Calu3 (cell line): ENCODE data around the gene OPCML. TPM values are rescaled to one million over a fixed set of nuclear protein-coding genes. Genes with fewer than 3 reads are reported as not detected.

Experiments
- BruUV-seq: library from RNA; stranded (reverse); fragments of 400-500 nt; replicated peaks from 2 replicates; lab custom pipeline; 2021; lab: Mats Ljungman, UMichigan
- CTCF ChIA-PET: fragments of 300-600 bp; sonication (Branson Sonifier 250); formaldehyde crosslinking; loops from one replicate; lab custom pipeline; 2022; ENCODE audit warnings: antibody characterized with exemption; lab: Charles Lee
- DNase-seq: peaks from one replicate; pipeline ENCODE4 v3.0.0; 2022
- H3K27ac Mint-ChIP-seq: one replicate; pipeline ENCODE4 v1.8.0; 2022; ENCODE audit warnings: mixed read lengths; ENCODE audit not compliant: unreplicated experiment
- H3K27me3 Mint-ChIP-seq: one replicate; pipeline ENCODE4 v1.8.0; 2022; ENCODE audit warnings: mixed read lengths; ENCODE audit not compliant: unreplicated experiment
- H3K36me3 Mint-ChIP-seq: one replicate; pipeline ENCODE4 v1.8.0; 2022; ENCODE audit warnings: mild to moderate bottlenecking, moderate library complexity, mixed read lengths; ENCODE audit not compliant: insufficient read depth, unreplicated experiment
- H3K4me1 Mint-ChIP-seq: one replicate; pipeline ENCODE4 v1.8.0; 2022; ENCODE audit warnings: mild to moderate bottlenecking, low read depth, mixed read lengths; ENCODE audit not compliant: unreplicated experiment
- H3K4me3 Mint-ChIP-seq: one replicate; pipeline ENCODE4 v1.8.0; 2022; ENCODE audit warnings: mild to moderate bottlenecking, low read depth, moderate library complexity, mixed read lengths; ENCODE audit not compliant: unreplicated experiment
- H3K9me3 Mint-ChIP-seq: one replicate; pipeline ENCODE4 v1.8.0; 2022; ENCODE audit warnings: low read depth, mixed read lengths; ENCODE audit not compliant: unreplicated experiment
- CTCF ChIP-seq: fragments of 200-600 bp; IDR thresholded peaks from one replicate; pipeline ENCODE4 v1.8.0; 2022; ENCODE audit warnings: antibody characterized with exemption; ENCODE audit not compliant: unreplicated experiment
- intact Hi-C: fragments of 100-400 bp; cut with micrococcal nuclease; formaldehyde crosslinking; loops from one replicate; pipeline ENCODE4 v1.10.0; 2022; ENCODE audit not compliant: unreplicated experiment
- total RNA-seq: library from RNA; stranded (reverse); gene quantifications from 2 replicates; pipeline ENCODE4 v1.2.3, GENCODE V29; 2022

Gene OPCML
- total RNA-seq, 1 experiment from 2014 or later: not detected

GRCh38 chr11:133337951-133338418 is 194.3 kb downstream of the OPCML start:
- Mint-ChIP-seq H3K36me3 (no peaks in the 10 kb centered on the region), H3K4me3 (no peak overlapping the region), H3K27ac (no peak overlapping the region), H3K4me1 (no peaks in the 10 kb centered on the region), H3K9me3 (peaks cover 11% of the 10 kb centered on the region), H3K27me3 (no peaks in the 10 kb centered on the region)
- no peak for DNase-seq
- CTCF ChIA-PET: no interaction called here
- no TSS peak for BruUV-seq
- intact Hi-C loops: no loop called here
- no peak for TF ChIP-seq CTCF

- no peak for DNase-seq
- Mint-ChIP-seq H3K9me3 (peaks cover 9% of the 10 kb centered on the region), H3K27ac (no peak overlapping the region), H3K36me3 (no peaks in the 10 kb centered on the region), H3K4me3 (no peak overlapping the region), H3K27me3 (no peaks in the 10 kb centered on the region), H3K4me1 (no peaks in the 10 kb centered on the region)
- BruUV-seq: no TSS peak
- CTCF ChIA-PET: no interaction called here
- no peak for TF ChIP-seq CTCF
- intact Hi-C loops: no loop called here
These were observed 195.1 kb downstream of the OPCML start for GRCh38 chr11:133337193-133337592.

- intact Hi-C loops: no loop called here
- Mint-ChIP-seq H3K36me3 (no peaks in the 10 kb centered on the region), H3K27me3 (no peaks in the 10 kb centered on the region), H3K9me3 (peaks cover 4% of the 10 kb centered on the region), H3K4me1 (no peaks in the 10 kb centered on the region), H3K27ac (no peak overlapping the region), H3K4me3 (no peak overlapping the region)
- TF ChIP-seq CTCF: no peak
- BruUV-seq: no TSS peak
- CTCF ChIA-PET: no interaction called here
- DNase-seq: no peak
These were observed 201.3 kb downstream of the OPCML start for GRCh38 chr11:133331031-133331430.

GRCh38 chr11:133326849-133327248 is 205.5 kb downstream of the OPCML start:
- BruUV-seq: no TSS peak
- Mint-ChIP-seq H3K9me3 (peaks cover 3% of the 10 kb centered on the region), H3K4me1 (no peaks in the 10 kb centered on the region), H3K36me3 (no peaks in the 10 kb centered on the region), H3K27me3 (no peaks in the 10 kb centered on the region), H3K4me3 (no peak overlapping the region), H3K27ac (no peak overlapping the region)
- CTCF ChIA-PET: no interaction called here
- TF ChIP-seq CTCF: no peak
- no peak for DNase-seq
- intact Hi-C loops: no loop called here
